Measurements from ENCODE around the gene RANBP3. TPM values are rescaled to one million over a fixed set of nuclear protein-coding genes. Genes with fewer than 3 reads are reported as not detected.
A peak's percentile ranks its signal among the peaks of the same experiment; 100 is the strongest.
"Not testable (repeated sequence)": the region's sequence is repeated elsewhere in the genome, so short reads cannot be mapped to it uniquely, and the experiment has no call there.

The RANBP3 gene
- total RNA-seq, 1 donor from 2014 or later, result 98.5 TPM

- DNase-seq, result no peak
- ChIA-PET CTCF (interaction anchor here (1.0 to 3.5 kb wide), 5 partner anchors 14 to 56 kb away, joined by 3 to 24 read pairs (median 3); no protein-coding TSS in a partner anchor), POLR2A (no interaction called here)
- Mint-ChIP-seq H3K27me3 (no peaks in the 10 kb centered on the region), H3K9me3 (no peaks in the 10 kb centered on the region), H3K4me1 (peaks cover 83% of the 10 kb centered on the region), H3K36me3 (ENCODE audit: low read depth) (peaks cover 31% of the 10 kb centered on the region), H3K4me3 (no peak overlapping the region), H3K27ac (no peak overlapping the region)
- TF ChIP-seq CTCF (IDR thresholded peaks at IDR 0.05), result no peak
- no peak for ATAC-seq (ENCODE audit: low read depth)
- intact Hi-C loops (cut with micrococcal nuclease), result no loop called here
Measured at GRCh38 chr19:5966215-5966614, 11.7 kb downstream of the RANBP3 start.

GRCh38 chr19:5964816-5965565 is 12.9 kb downstream of the RANBP3 start:
- no peak for ATAC-seq (ENCODE audit: low read depth)
- H3K9me3 Mint-ChIP-seq, result no peaks in the 10 kb centered on the region
- intact Hi-C loops (cut with micrococcal nuclease), result no loop called here

GRCh38 chr19:5963855-5964254 is 14.1 kb downstream of the RANBP3 start:
- DNase-seq, result no peak
- peaks cover 30% of the 10 kb centered on the region for H3K36me3 Mint-ChIP-seq (ENCODE audit: low read depth)
- ChIA-PET POLR2A (interaction anchor here (0.6 kb wide), 1 partner anchor 1341 kb away, joined by 3 read pairs; no protein-coding TSS in a partner anchor), CTCF (no interaction called here)
- peaks cover 82% of the 10 kb centered on the region for H3K4me1 Mint-ChIP-seq
- TF ChIP-seq CTCF (IDR thresholded peaks at IDR 0.05), result no peak
- H3K4me3 Mint-ChIP-seq, result no peak overlapping the region
- no peak for ATAC-seq (ENCODE audit: low read depth)
- intact Hi-C loops (cut with micrococcal nuclease), result no loop called here
- H3K27me3 Mint-ChIP-seq, result no peaks in the 10 kb centered on the region
- no peaks in the 10 kb centered on the region for H3K9me3 Mint-ChIP-seq
- no peak overlapping the region for H3K27ac Mint-ChIP-seq

More at GRCh38 chr19:5964816-5965565, 12.9 kb downstream of the RANBP3 start:
- peaks cover 30% of the 10 kb centered on the region for H3K36me3 Mint-ChIP-seq (ENCODE audit: low read depth)
- H3K27me3 Mint-ChIP-seq, result no peaks in the 10 kb centered on the region
- CTCF ChIA-PET, result no interaction called here
- H3K4me1 Mint-ChIP-seq, result peaks cover 87% of the 10 kb centered on the region
- POLR2A ChIA-PET, result no interaction called here
- no peak for DNase-seq
- no peak for TF ChIP-seq CTCF (IDR thresholded peaks at IDR 0.05)
- H3K4me3 Mint-ChIP-seq, result no peak overlapping the region
- no peak overlapping the region for H3K27ac Mint-ChIP-seq

GRCh38 chr19:5963259-5963658 is 14.7 kb downstream of the RANBP3 start:
- H3K27ac Mint-ChIP-seq, result peak overlapping the region; percentile 31
- intact Hi-C loops (cut with micrococcal nuclease), result not testable (repeated sequence)

GRCh38 chr19:5961969-5962945 is 15.7 kb downstream of the RANBP3 start:
- ATAC-seq (ENCODE audit: low read depth) (peak; percentile 82), DNase-seq (no peak)
- TF ChIP-seq CTCF (IDR thresholded peaks at IDR 0.05), result no peak
- Mint-ChIP-seq H3K36me3 (ENCODE audit: low read depth) (peaks cover 30% of the 10 kb centered on the region), H3K27ac (peak overlapping the region; percentile 67), H3K4me3 (peak overlapping the region; percentile 53), H3K4me1 (peaks cover 73% of the 10 kb centered on the region), H3K27me3 (no peaks in the 10 kb centered on the region), H3K9me3 (no peaks in the 10 kb centered on the region)
- ChIA-PET POLR2A (interaction anchor here (1.2 kb wide), 1 partner anchor 10 kb away, joined by 6 read pairs; no protein-coding TSS in a partner anchor), CTCF (no interaction called here)
- intact Hi-C loops (cut with micrococcal nuclease), result no loop called here

More at GRCh38 chr19:5963259-5963658, 14.7 kb downstream of the RANBP3 start:
- peaks cover 77% of the 10 kb centered on the region for H3K4me1 Mint-ChIP-seq
- ATAC-seq (ENCODE audit: low read depth); POLR2A ChIA-PET; H3K27me3 Mint-ChIP-seq; H3K4me3 Mint-ChIP-seq; CTCF ChIA-PET; H3K9me3 Mint-ChIP-seq; DNase-seq: not testable (repeated sequence)
- peaks cover 27% of the 10 kb centered on the region for H3K36me3 Mint-ChIP-seq (ENCODE audit: low read depth)

- H3K4me3 Mint-ChIP-seq, result peak overlapping the region; percentile 53
- DNase-seq; H3K9me3 Mint-ChIP-seq; ATAC-seq (ENCODE audit: low read depth); CTCF ChIA-PET; H3K27me3 Mint-ChIP-seq; intact Hi-C loops (cut with micrococcal nuclease): not testable (repeated sequence)
- peaks cover 74% of the 10 kb centered on the region for H3K4me1 Mint-ChIP-seq
- H3K36me3 Mint-ChIP-seq (ENCODE audit: low read depth), result peaks cover 35% of the 10 kb centered on the region
- POLR2A ChIA-PET, result interaction anchor here (1.2 kb wide), 1 partner anchor 10 kb away, joined by 6 read pairs; no protein-coding TSS in a partner anchor
- peak overlapping the region; percentile 67 for H3K27ac Mint-ChIP-seq
Measured at GRCh38 chr19:5961641-5961968, 16.3 kb downstream of the RANBP3 start.

Measured in activated B cell treated with CpG ODN at 0.5 μM for 24 hours (primary cell).